K562 (cell line): ENCODE data around the gene UNC93B1.

Source experiments
- KHSRP ChIP-seq: fragments of 450-650 bp; IDR thresholded peaks from 2 replicates; pipeline ENCODE4 v1.6.1; 2017
- SRSF1 ChIP-seq: fragments of 200-400 bp; formaldehyde crosslinking; IDR thresholded peaks from 2 replicates; pipeline ENCODE4 v1.6.1; 2017; ENCODE audit warnings: mild to moderate bottlenecking, low read depth, low read length, moderate library complexity

GRCh38 chr11:68015467-68015866 is 11.6 kb upstream of the UNC93B1 start:
- TF ChIP-seq SRSF1 (no peak), KHSRP (no peak)
